ENCODE data around the gene DONSON.

Gene DONSON

GRCh38 chr21:33567914-33568313 is 20.6 kb downstream of the DONSON start:
- TF ChIP-seq TAF1 (IDR thresholded peaks at IDR 0.05; ENCODE audit: low read depth, low read length) = no peak
- no peak for TF ChIP-seq POU2F2 (IDR thresholded peaks at IDR 0.05; ENCODE audit: low read depth, low read length)
- TF ChIP-seq POLR2AphosphoS5 (IDR thresholded peaks at IDR 0.05; ENCODE audit: low read depth, low read length) = no peak
- TF ChIP-seq POLR2A (IDR thresholded peaks at IDR 0.05; ENCODE audit: low read depth, low read length) = no peak
- TF ChIP-seq PAX5 (IDR thresholded peaks at IDR 0.05; ENCODE audit: insufficient read depth, low read length, severe bottlenecking) = no peak
- TF ChIP-seq SPI1 (IDR thresholded peaks at IDR 0.05; ENCODE audit: low read depth, low read length) = no peak
- FAIRE-seq (no peak), DNase-seq (ENCODE audit: insufficient read length, low spot score) (no peak)

- no peak for TF ChIP-seq TAF1 (IDR thresholded peaks at IDR 0.05; ENCODE audit: low read depth, low read length)
- TF ChIP-seq POLR2AphosphoS5 (IDR thresholded peaks at IDR 0.05; ENCODE audit: low read depth, low read length) = no peak
- no peak for TF ChIP-seq POU2F2 (IDR thresholded peaks at IDR 0.05; ENCODE audit: low read depth, low read length)
- no peak for TF ChIP-seq POLR2A (IDR thresholded peaks at IDR 0.05; ENCODE audit: low read depth, low read length)
- FAIRE-seq = no peak
- DNase-seq (ENCODE audit: insufficient read length, low spot score) = no peak
Measured at GRCh38 chr21:33566514-33566913, 22.0 kb downstream of the DONSON start.

GRCh38 chr21:33562389-33562788 is 26.1 kb downstream of the DONSON start:
- TF ChIP-seq SPI1 (IDR thresholded peaks at IDR 0.05; ENCODE audit: low read depth, low read length) (no peak), POU2F2 (IDR thresholded peaks at IDR 0.05; ENCODE audit: low read depth, low read length) (no peak), TAF1 (IDR thresholded peaks at IDR 0.05; ENCODE audit: low read depth, low read length) (no peak), POLR2A (IDR thresholded peaks at IDR 0.05; ENCODE audit: low read depth, low read length) (0 out of 2 replicates have a peak, but pooled peaks have one; percentile 43), POLR2AphosphoS5 (IDR thresholded peaks at IDR 0.05; ENCODE audit: low read depth, low read length) (0 out of 2 replicates have a peak, but pooled peaks have one; percentile 27)
- no peak for DNase-seq (ENCODE audit: insufficient read length, low spot score)
- FAIRE-seq = peak; percentile 51

- FAIRE-seq = no peak
- no peak for DNase-seq (ENCODE audit: insufficient read length, low spot score)
- TF ChIP-seq POLR2AphosphoS5 (IDR thresholded peaks at IDR 0.05; ENCODE audit: low read depth, low read length) = no peak
- TF ChIP-seq POLR2A (IDR thresholded peaks at IDR 0.05; ENCODE audit: low read depth, low read length) = no peak
- TF ChIP-seq TAF1 (IDR thresholded peaks at IDR 0.05; ENCODE audit: low read depth, low read length) = no peak
- no peak for TF ChIP-seq PAX5 (IDR thresholded peaks at IDR 0.05; ENCODE audit: insufficient read depth, low read length, severe bottlenecking)
- no peak for TF ChIP-seq SPI1 (IDR thresholded peaks at IDR 0.05; ENCODE audit: low read depth, low read length)
- TF ChIP-seq POU2F2 (IDR thresholded peaks at IDR 0.05; ENCODE audit: low read depth, low read length) = no peak
Measured at GRCh38 chr21:33561373-33561772, 27.1 kb downstream of the DONSON start.

GRCh38 chr21:33560965-33561364 is 27.5 kb downstream of the DONSON start:
- no peak for DNase-seq (ENCODE audit: insufficient read length, low spot score)
- FAIRE-seq = no peak

GRCh38 chr21:33559813-33560212 is 28.7 kb downstream of the DONSON start:
- peak; percentile 37; the same call in 1 of the 2 replicates for TF ChIP-seq POLR2AphosphoS5 (IDR thresholded peaks at IDR 0.05; ENCODE audit: low read depth, low read length)
- no peak for TF ChIP-seq TAF1 (IDR thresholded peaks at IDR 0.05; ENCODE audit: low read depth, low read length)
- TF ChIP-seq POLR2A (IDR thresholded peaks at IDR 0.05; ENCODE audit: low read depth, low read length) = no peak
- no peak for TF ChIP-seq SPI1 (IDR thresholded peaks at IDR 0.05; ENCODE audit: low read depth, low read length)
- no peak for TF ChIP-seq PAX5 (IDR thresholded peaks at IDR 0.05; ENCODE audit: insufficient read depth, low read length, severe bottlenecking)
- no peak for TF ChIP-seq POU2F2 (IDR thresholded peaks at IDR 0.05; ENCODE audit: low read depth, low read length)

More at GRCh38 chr21:33560965-33561364, 27.5 kb downstream of the DONSON start:
- no peak for TF ChIP-seq POLR2A (IDR thresholded peaks at IDR 0.05; ENCODE audit: low read depth, low read length)
- no peak; the same call in 1 of the 2 replicates for TF ChIP-seq POLR2AphosphoS5 (IDR thresholded peaks at IDR 0.05; ENCODE audit: low read depth, low read length)
- TF ChIP-seq SPI1 (IDR thresholded peaks at IDR 0.05; ENCODE audit: low read depth, low read length) = no peak
- TF ChIP-seq TAF1 (IDR thresholded peaks at IDR 0.05; ENCODE audit: low read depth, low read length) = no peak
- no peak for TF ChIP-seq PAX5 (IDR thresholded peaks at IDR 0.05; ENCODE audit: insufficient read depth, low read length, severe bottlenecking)
- TF ChIP-seq POU2F2 (IDR thresholded peaks at IDR 0.05; ENCODE audit: low read depth, low read length) = no peak

GRCh38 chr21:33558777-33559421 is 29.6 kb downstream of the DONSON start:
- peak; percentile 52 for FAIRE-seq
- no peak for TF ChIP-seq POU2F2 (IDR thresholded peaks at IDR 0.05; ENCODE audit: low read depth, low read length)
- no peak for TF ChIP-seq POLR2AphosphoS5 (IDR thresholded peaks at IDR 0.05; ENCODE audit: low read depth, low read length)
- TF ChIP-seq PAX5 (IDR thresholded peaks at IDR 0.05; ENCODE audit: insufficient read depth, low read length, severe bottlenecking) = no peak
- no peak for TF ChIP-seq SPI1 (IDR thresholded peaks at IDR 0.05; ENCODE audit: low read depth, low read length)
- no peak for TF ChIP-seq TAF1 (IDR thresholded peaks at IDR 0.05; ENCODE audit: low read depth, low read length)
- TF ChIP-seq POLR2A (IDR thresholded peaks at IDR 0.05; ENCODE audit: low read depth, low read length) = no peak

More at GRCh38 chr21:33559813-33560212, 28.7 kb downstream of the DONSON start:
- DNase-seq (ENCODE audit: insufficient read length, low spot score) (no peak), FAIRE-seq (no peak)

GRCh38 chr21:33557447-33557846 is 31.0 kb downstream of the DONSON start:
- FAIRE-seq = peak; percentile 50
- no peak for TF ChIP-seq POLR2A (IDR thresholded peaks at IDR 0.05; ENCODE audit: low read depth, low read length)
- no peak for TF ChIP-seq POLR2AphosphoS5 (IDR thresholded peaks at IDR 0.05; ENCODE audit: low read depth, low read length)
- no peak for TF ChIP-seq POU2F2 (IDR thresholded peaks at IDR 0.05; ENCODE audit: low read depth, low read length)
- no peak for TF ChIP-seq SPI1 (IDR thresholded peaks at IDR 0.05; ENCODE audit: low read depth, low read length)
- no peak for DNase-seq (ENCODE audit: insufficient read length, low spot score)

More at GRCh38 chr21:33558777-33559421, 29.6 kb downstream of the DONSON start:
- DNase-seq (ENCODE audit: insufficient read length, low spot score) = no peak

GRCh38 chr21:33554982-33555344 is 33.5 kb downstream of the DONSON start:
- DNase-seq (ENCODE audit: insufficient read length, low spot score) = no peak
- no peak for FAIRE-seq
- TF ChIP-seq SPI1 (IDR thresholded peaks at IDR 0.05; ENCODE audit: low read depth, low read length) (no peak), POLR2A (IDR thresholded peaks at IDR 0.05; ENCODE audit: low read depth, low read length) (peak; percentile 47), TAF1 (IDR thresholded peaks at IDR 0.05; ENCODE audit: low read depth, low read length) (no peak), POU2F2 (IDR thresholded peaks at IDR 0.05; ENCODE audit: low read depth, low read length) (no peak), POLR2AphosphoS5 (IDR thresholded peaks at IDR 0.05; ENCODE audit: low read depth, low read length) (peak; percentile 54), PAX5 (IDR thresholded peaks at IDR 0.05; ENCODE audit: insufficient read depth, low read length, severe bottlenecking) (no peak)

All from GM12891 (cell line).